Measurements from ENCODE around the gene PARVG.

Gene PARVG

DNA sequence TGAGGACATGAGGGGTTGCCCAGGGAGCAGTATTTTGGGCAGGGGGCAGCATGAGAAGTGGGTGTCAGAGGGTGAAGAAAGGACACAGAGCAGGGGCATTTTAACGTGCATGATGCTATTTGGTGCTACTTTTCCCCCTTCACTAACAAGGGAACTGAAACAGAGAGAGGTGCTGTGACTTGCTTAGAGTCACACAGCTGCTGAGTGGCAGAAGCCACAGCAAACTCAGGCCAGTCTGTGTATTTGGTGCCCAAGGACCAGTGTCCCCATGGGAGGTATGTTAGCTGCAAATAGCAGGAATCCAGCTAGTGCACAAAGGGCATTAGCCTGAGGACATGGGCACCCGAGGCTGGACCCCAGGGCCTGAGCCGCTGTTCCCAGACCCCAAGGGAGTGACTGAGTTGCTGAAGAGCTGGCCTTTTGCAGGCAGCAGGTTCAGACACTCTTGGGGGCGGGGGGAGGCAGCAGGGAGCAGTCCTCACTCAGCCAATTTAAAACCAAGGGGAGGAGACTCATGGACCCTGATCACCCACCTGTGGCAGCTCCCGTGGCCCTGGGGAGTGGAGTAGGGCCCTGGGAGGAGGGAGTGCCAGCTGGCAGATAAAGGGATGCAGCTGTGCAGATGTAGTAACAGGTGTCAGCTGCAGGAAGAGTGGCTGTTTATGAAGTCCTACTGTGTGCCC is 14.6 kb downstream of the PARVG start:
- no peak for DNase-seq (ENCODE audit: low read depth, low spot score)

GRCh38 chr22:44196241-44196640 is 15.5 kb downstream of the PARVG start:
- DNase-seq (ENCODE audit: low read depth, low spot score) = no peak

- DNase-seq (ENCODE audit: low read depth, low spot score) = no peak
Observed at GRCh38 chr22:44196731-44197131, 16.0 kb downstream of the PARVG start.

GRCh38 chr22:44197271-44197670 is 16.5 kb downstream of the PARVG start:
- DNase-seq (ENCODE audit: low read depth, low spot score) = no peak

- DNase-seq (ENCODE audit: low read depth, low spot score) = no peak
Observed at GRCh38 chr22:44199164-44199563, 18.4 kb downstream of the PARVG start.

DNA sequence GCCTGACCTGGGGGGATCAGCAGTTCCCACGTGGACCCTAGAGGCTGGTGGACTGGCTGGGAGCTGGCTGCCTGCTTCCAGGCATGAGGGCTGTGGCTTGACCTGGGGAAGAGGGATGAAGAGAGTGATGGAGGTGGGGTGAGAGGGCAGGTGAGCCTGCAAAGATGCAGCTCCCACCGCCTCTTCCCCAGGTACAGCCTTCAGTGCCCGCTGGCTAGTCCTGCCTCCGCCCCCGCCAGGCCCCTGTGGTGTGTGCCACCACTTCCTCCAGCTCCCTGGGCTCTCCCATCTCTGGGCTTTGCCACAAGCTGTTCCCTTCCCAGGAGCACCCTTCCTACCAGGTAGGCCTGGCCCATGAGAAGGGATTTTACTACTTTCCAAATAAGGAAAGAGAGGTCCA is 19.1 kb downstream of the PARVG start:
- no peak for DNase-seq (ENCODE audit: low read depth, low spot score)

GRCh38 chr22:44200451-44200850 is 19.7 kb downstream of the PARVG start:
- DNase-seq (ENCODE audit: low read depth, low spot score) = no peak

- no peak for DNase-seq (ENCODE audit: low read depth, low spot score)
Observed at GRCh38 chr22:44200855-44201550, 20.3 kb downstream of the PARVG start.

GRCh38 chr22:44201665-44202064 is 20.9 kb downstream of the PARVG start:
- no peak for DNase-seq (ENCODE audit: low read depth, low spot score)

- no peak for DNase-seq (ENCODE audit: low read depth, low spot score)
Observed at GRCh38 chr22:44202261-44202789, 21.6 kb downstream of the PARVG start.

DNA sequence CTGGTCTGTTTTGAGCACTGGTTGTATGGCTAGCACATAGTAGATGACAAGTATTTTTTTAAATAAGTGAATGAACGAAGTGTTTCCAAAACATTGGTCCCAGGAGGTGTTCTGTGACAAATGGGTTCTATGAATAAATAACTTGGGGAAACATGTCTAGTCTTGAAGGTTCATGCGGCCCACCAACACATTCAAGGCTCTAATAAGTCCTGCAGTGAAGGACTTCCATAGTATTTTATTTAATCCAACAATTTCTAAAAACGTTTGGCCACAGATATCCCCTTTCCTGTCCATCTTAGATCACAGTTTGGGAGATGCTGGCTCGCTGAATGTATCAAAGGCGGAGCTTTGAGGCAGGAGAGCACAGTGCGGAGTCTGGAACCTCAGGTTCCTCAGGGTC is 22.5 kb downstream of the PARVG start:
- DNase-seq (ENCODE audit: low read depth, low spot score) = no peak

DNA sequence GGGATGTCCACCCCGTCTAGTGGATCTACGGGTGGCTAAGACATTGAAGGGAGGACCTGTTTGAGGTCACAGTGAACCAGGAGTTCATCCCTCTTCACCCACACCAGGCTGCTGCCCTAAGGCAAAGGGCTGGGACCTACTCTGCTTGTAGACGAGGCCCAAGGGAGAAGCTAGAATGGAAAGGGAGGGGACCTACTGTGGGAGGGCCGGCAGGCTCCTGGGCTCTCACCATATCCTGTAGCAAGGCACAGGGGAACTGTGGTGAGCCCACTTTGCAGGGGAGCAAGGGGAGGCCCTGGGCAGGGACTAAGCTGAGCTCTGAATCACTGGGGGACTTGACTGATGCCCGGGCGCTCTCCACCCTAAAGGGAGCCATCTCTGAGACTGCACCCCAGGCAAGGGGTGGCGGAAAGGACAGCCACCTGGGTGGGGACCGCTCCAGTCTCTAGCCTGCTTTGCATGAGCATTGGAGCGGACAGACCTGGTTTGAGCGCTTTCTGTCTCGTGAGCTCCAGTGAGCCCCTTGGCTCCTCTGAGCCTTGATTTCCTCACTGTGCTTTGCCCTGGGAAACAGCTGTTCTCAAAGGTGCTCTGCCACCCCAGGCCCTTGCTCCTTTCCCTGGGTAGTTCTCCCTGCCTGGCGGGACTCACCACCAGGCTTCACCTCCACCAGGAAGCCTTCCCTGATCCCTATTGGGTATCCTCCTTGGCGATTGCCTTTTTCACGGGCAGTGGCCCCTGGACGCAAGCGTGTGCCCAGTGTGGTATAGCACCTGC is 24.2 kb downstream of the PARVG start:
- no peak for DNase-seq (ENCODE audit: low read depth, low spot score)

- DNase-seq (ENCODE audit: low read depth, low spot score) = no peak
Observed at GRCh38 chr22:44205516-44206329, 25.0 kb downstream of the PARVG start.

DNA sequence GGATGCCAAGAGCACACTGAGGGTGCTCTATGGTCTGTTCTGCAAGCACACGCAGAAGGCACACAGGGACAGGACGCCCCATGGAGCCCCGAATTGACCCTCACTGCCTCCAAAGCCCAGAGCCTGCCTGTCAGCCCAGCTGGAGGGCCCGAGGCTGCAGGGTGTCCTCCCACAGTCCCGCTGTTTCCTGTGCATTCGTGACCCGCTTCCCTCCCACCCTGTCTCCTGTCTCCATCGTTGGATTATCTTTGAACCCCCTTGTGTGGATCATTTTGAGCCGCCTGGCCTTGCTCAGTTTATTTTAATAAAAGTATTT is 25.6 kb downstream of the PARVG start:
- DNase-seq (ENCODE audit: low read depth, low spot score) = no peak

DNA sequence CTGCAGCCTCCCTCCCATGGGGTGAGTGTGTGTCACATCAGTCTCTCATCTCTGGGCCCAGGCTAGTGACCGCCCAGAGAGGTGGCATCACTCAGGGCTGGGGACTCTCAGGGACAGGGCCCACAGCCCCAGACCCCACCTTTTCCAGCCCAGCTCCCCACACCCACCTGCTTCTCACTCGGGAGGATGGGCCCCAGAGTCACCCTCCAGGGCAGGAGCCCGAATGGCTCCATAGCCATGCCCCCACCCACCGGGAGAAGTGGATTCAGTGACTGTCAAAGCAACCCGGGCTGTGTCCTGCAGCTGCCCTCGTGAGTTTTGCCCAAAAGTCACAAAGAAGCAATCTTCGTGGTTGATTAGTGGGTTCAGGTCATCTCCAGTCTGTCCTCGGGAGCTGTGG is 26.0 kb downstream of the PARVG start:
- DNase-seq (ENCODE audit: low read depth, low spot score) = no peak

DNA sequence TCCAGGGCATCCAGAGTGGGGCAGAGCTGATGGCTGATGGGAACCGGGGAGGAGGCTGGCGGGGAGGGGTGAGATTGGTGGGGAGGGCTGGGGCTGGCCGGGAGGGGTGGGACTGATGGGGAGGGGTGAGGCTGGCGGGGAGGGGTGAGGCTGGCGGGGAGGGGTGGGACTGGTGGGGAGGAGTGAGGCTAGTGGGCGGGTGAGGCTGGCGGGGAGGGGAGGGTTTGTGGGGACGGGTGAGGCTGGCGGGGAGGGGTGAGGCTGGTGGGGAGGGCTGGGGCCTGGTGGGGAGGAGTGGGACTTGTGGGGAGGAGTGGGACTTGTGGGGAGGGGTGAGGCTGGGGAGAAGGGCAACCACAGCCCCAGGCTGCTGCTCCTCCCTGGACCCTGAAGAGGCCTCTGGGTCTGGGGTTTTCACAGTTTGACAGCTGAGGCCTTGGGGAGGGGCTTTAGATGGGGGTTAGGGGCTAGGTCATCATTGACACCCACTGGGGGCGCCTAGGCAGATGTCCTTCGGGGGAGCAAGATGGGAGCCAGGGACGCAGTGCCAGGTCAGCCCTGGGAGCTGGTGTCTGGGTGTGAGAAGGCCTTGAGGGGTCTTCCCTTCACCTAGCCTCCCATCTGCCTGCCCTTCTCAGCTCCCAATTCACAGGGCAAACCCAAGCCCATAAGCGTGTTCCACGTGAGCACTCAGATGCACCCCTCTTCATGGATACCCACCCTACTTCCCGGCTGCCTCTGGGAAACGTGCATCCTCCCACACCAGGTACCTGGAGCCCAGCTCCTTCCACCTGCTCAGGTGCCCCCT is 26.7 kb downstream of the PARVG start:
- no peak for DNase-seq (ENCODE audit: low read depth, low spot score)

- DNase-seq (ENCODE audit: low read depth, low spot score) = no peak
Observed at GRCh38 chr22:44207981-44208317, 27.2 kb downstream of the PARVG start.

DNA sequence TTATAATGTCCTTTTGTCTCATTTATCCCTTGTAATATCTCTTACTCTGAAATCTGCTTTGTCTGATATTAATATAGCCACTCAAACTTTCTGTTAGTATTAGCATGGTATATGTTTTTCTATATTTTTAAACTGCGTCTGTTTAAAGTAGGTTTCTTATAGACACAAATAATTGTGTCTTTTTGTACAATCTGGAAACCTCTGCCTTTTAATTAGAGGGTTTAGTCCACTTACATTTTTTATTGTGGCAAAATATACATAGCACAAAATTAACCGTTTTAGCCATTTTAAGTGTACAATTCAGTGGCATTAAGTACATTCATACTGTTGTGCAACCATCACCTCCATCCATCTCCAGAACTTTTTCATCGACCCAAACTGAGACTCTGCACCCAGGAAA is 28.6 kb downstream of the PARVG start:
- DNase-seq (ENCODE audit: low read depth, low spot score) = no peak

DNA sequence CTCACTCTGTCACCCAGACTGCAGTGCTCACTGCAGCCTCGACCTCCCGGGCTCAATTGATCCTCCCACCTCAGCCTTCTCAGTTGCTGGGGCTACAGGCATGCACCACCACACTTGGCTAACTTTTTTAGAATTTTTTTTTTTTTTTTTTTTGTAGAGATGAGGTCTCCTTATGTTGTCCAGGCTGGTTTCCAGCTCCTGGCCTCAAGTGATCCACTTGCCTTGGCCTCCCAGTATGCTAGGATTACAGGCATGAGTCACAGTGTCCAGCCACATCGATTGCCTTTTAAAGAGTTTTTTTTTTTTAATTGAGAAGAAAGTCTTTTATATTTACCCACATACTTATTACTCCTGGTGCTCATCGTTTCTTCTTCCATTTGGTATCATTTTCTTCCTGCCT is 30.0 kb downstream of the PARVG start:
- DNase-seq (ENCODE audit: low read depth, low spot score) = no peak

DNA sequence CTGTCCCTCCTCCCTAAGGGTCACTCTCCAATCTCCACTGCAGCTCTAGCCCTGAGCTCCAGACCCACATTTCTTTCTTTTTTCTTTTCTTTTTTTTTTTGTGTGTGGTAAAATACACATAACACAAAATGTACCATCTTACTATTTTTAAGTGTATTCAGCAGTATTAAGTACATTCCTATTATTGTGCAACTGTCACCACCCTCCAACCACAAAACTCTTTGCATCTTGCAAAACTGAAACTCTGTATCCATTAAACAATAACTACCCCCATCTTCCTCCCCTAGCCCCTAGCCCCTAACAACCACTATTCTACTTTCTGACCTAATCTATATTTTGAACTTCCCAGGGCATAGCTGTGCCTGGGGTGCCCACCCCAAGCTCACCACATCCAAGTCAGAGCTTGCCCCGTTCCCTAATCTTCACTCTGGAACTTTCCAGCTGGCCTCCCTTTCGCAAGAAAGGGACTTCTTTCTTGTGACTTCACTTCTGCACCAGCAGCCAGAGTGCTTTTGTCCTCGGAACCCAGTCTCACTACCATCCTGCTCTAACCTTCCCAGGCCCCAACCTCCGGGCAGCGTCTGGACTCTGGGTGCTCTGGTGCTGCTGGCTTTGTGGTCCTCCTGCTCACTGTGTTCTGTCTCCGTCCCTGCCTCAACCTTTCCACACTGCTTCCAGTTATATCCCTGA is 30.7 kb downstream of the PARVG start:
- DNase-seq (ENCODE audit: low read depth, low spot score) = no peak
